ENCODE results near the gene SERAC1.
"Not testable (repeated sequence)": the region's sequence is repeated elsewhere in the genome, so short reads cannot be mapped to it uniquely, and the experiment has no call there.

Gene SERAC1

GRCh38 chr6:158209582-158210333 lies 41.7 kb upstream of the SERAC1 start:
- no CpG with 5 or more reads among the region's 52 CpGs for WGBS, 2 donors (ENCODE audit: extremely low coverage in 2 of 2, insufficient read length in 2 of 2, insufficient replicate concordance in 1 of 2)
- H3K14ac ChIP-seq (ENCODE audit: low read length), result not testable (repeated sequence)

GRCh38 chr6:158208226-158209030 lies 40.4 kb upstream of the SERAC1 start:
- not testable (repeated sequence) for H3K9ac ChIP-seq (ENCODE audit: low read depth, low read length, poor library complexity); H3K27ac ChIP-seq (replicated peaks; ENCODE audit: low read length); H2AFZ ChIP-seq (ENCODE audit: low read length); H3K14ac ChIP-seq (ENCODE audit: low read length); H2BK12ac ChIP-seq (ENCODE audit: low read length); H2BK15ac ChIP-seq (ENCODE audit: low read length); H3K27me3 ChIP-seq (ENCODE audit: control insufficient read depth in 3 of 3, insufficient read depth in 3 of 3, low read depth in 1 of 3, low read length in 3 of 3); DNase-seq (ENCODE audit: low spot score); H3K4ac ChIP-seq (ENCODE audit: low read length); H2AK5ac ChIP-seq (ENCODE audit: low read depth, low read length); H4K8ac ChIP-seq (ENCODE audit: low read depth, low read length); H3K36me3 ChIP-seq (replicated peaks in 1 of 2; ENCODE audit: control insufficient read depth in 2 of 2, insufficient read depth in 2 of 2, low read length in 2 of 2); H3K9me3 ChIP-seq (replicated peaks in 1 of 2; ENCODE audit: control insufficient read depth in 2 of 2, insufficient read depth in 1 of 2, low read depth in 1 of 2, low read length in 2 of 2); H4K91ac ChIP-seq (ENCODE audit: low read depth, low read length, poor library complexity); H3K4me3 ChIP-seq (ENCODE audit: low read length in 2 of 2); H3K4me2 ChIP-seq (ENCODE audit: insufficient read depth, low read length, poor library complexity, severe bottlenecking); H2BK120ac ChIP-seq (ENCODE audit: low read depth, low read length); H3K23ac ChIP-seq (ENCODE audit: low read depth, low read length, poor library complexity); H3K4me1 ChIP-seq (ENCODE audit: control insufficient read depth in 2 of 2, insufficient read depth in 1 of 2, low read depth in 1 of 2, low read length in 2 of 2); H3K18ac ChIP-seq (ENCODE audit: low read length); H2BK5ac ChIP-seq (ENCODE audit: low read length); H3K79me1 ChIP-seq (ENCODE audit: low read depth, low read length)
- no CpG with 5 or more reads among the region's 20 CpGs for WGBS, 2 donors (ENCODE audit: extremely low coverage in 2 of 2, insufficient read length in 2 of 2, insufficient replicate concordance in 1 of 2)

More at GRCh38 chr6:158209582-158210333, 41.7 kb upstream of the SERAC1 start:
- not testable (repeated sequence) for H2BK120ac ChIP-seq (ENCODE audit: low read depth, low read length); H3K9ac ChIP-seq (ENCODE audit: low read depth, low read length, poor library complexity); H4K8ac ChIP-seq (ENCODE audit: low read depth, low read length); H3K27me3 ChIP-seq (ENCODE audit: control insufficient read depth in 3 of 3, insufficient read depth in 3 of 3, low read depth in 1 of 3, low read length in 3 of 3); H3K4me3 ChIP-seq (ENCODE audit: low read length in 2 of 2); H3K23ac ChIP-seq (ENCODE audit: low read depth, low read length, poor library complexity); H2AK5ac ChIP-seq (ENCODE audit: low read depth, low read length); H3K4me2 ChIP-seq (ENCODE audit: insufficient read depth, low read length, poor library complexity, severe bottlenecking); H3K27ac ChIP-seq (replicated peaks; ENCODE audit: low read length); H3K9me3 ChIP-seq (replicated peaks in 1 of 2; ENCODE audit: control insufficient read depth in 2 of 2, insufficient read depth in 1 of 2, low read depth in 1 of 2, low read length in 2 of 2); H3K4ac ChIP-seq (ENCODE audit: low read length); H3K36me3 ChIP-seq (replicated peaks in 1 of 2; ENCODE audit: control insufficient read depth in 2 of 2, insufficient read depth in 2 of 2, low read length in 2 of 2); H3K79me1 ChIP-seq (ENCODE audit: low read depth, low read length); H2BK5ac ChIP-seq (ENCODE audit: low read length); H2AFZ ChIP-seq (ENCODE audit: low read length); DNase-seq (ENCODE audit: low spot score); H2BK15ac ChIP-seq (ENCODE audit: low read length); H3K4me1 ChIP-seq (ENCODE audit: control insufficient read depth in 2 of 2, insufficient read depth in 1 of 2, low read depth in 1 of 2, low read length in 2 of 2); H3K18ac ChIP-seq (ENCODE audit: low read length); H2BK12ac ChIP-seq (ENCODE audit: low read length); H4K91ac ChIP-seq (ENCODE audit: low read depth, low read length, poor library complexity)

GRCh38 chr6:158207422-158207788 lies 39.3 kb upstream of the SERAC1 start:
- H3K27me3 ChIP-seq (ENCODE audit: control insufficient read depth in 3 of 3, insufficient read depth in 3 of 3, low read depth in 1 of 3, low read length in 3 of 3), result no peaks in the 10 kb centered on the region
- H3K79me1 ChIP-seq (ENCODE audit: low read depth, low read length), result no peaks in the 10 kb centered on the region
- H2AFZ ChIP-seq (ENCODE audit: low read length), result peak overlapping the region; percentile 62
- H3K14ac ChIP-seq (ENCODE audit: low read length), result no peak overlapping the region
- H3K4me3 ChIP-seq (ENCODE audit: low read length in 2 of 2), result no peak overlapping the region
- H4K8ac ChIP-seq (ENCODE audit: low read depth, low read length), result no peak overlapping the region
- no peak overlapping the region for H3K4ac ChIP-seq (ENCODE audit: low read length)
- no peak for DNase-seq (ENCODE audit: low spot score)
- no CpG with 5 or more reads among the region's 3 CpGs for WGBS, 2 donors (ENCODE audit: extremely low coverage in 2 of 2, insufficient read length in 2 of 2, insufficient replicate concordance in 1 of 2)
- no peak overlapping the region for H3K9ac ChIP-seq (ENCODE audit: low read depth, low read length, poor library complexity)
- H3K9me3 ChIP-seq (replicated peaks in 1 of 2; ENCODE audit: control insufficient read depth in 2 of 2, insufficient read depth in 1 of 2, low read depth in 1 of 2, low read length in 2 of 2), result no peaks in the 10 kb centered on the region
- H3K23ac ChIP-seq (ENCODE audit: low read depth, low read length, poor library complexity), result no peak overlapping the region
- no peak overlapping the region for H3K27ac ChIP-seq (replicated peaks; ENCODE audit: low read length)
- no peak overlapping the region for H4K91ac ChIP-seq (ENCODE audit: low read depth, low read length, poor library complexity)
- H2BK15ac ChIP-seq (ENCODE audit: low read length), result no peak overlapping the region
- no peak overlapping the region for H2BK5ac ChIP-seq (ENCODE audit: low read length)
- H2BK12ac ChIP-seq (ENCODE audit: low read length), result no peak overlapping the region
- H3K36me3 ChIP-seq (replicated peaks in 1 of 2; ENCODE audit: control insufficient read depth in 2 of 2, insufficient read depth in 2 of 2, low read length in 2 of 2), result no peaks in the 10 kb centered on the region
- H3K4me1 ChIP-seq (ENCODE audit: control insufficient read depth in 2 of 2, insufficient read depth in 1 of 2, low read depth in 1 of 2, low read length in 2 of 2), result peaks cover 3 to 4% of the 10 kb centered on the region in 2 donors
- H3K4me2 ChIP-seq (ENCODE audit: insufficient read depth, low read length, poor library complexity, severe bottlenecking), result no peak overlapping the region
- no peak overlapping the region for H2BK120ac ChIP-seq (ENCODE audit: low read depth, low read length)
- H2AK5ac ChIP-seq (ENCODE audit: low read depth, low read length), result no peak overlapping the region
- no peak overlapping the region for H3K18ac ChIP-seq (ENCODE audit: low read length)

- Histone ChIP-seq H2BK120ac (ENCODE audit: low read depth, low read length) (no peak overlapping the region), H3K27ac (replicated peaks; ENCODE audit: low read length) (no peak overlapping the region), H3K27me3 (ENCODE audit: control insufficient read depth in 3 of 3, insufficient read depth in 3 of 3, low read depth in 1 of 3, low read length in 3 of 3) (no peaks in the 10 kb centered on the region)
These were observed 38.8 kb upstream of the SERAC1 start for GRCh38 chr6:158206740-158207421.

More at GRCh38 chr6:158206740-158207421, 38.8 kb upstream of the SERAC1 start:
- Histone ChIP-seq H2BK12ac (ENCODE audit: low read length) (no peak overlapping the region), H3K23ac (ENCODE audit: low read depth, low read length, poor library complexity) (no peak overlapping the region), H4K8ac (ENCODE audit: low read depth, low read length) (no peak overlapping the region), H3K79me1 (ENCODE audit: low read depth, low read length) (no peaks in the 10 kb centered on the region), H3K4me1 (ENCODE audit: control insufficient read depth in 2 of 2, insufficient read depth in 1 of 2, low read depth in 1 of 2, low read length in 2 of 2) (peaks cover 3 to 4% of the 10 kb centered on the region in 2 donors), H3K14ac (ENCODE audit: low read length) (no peak overlapping the region), H3K18ac (ENCODE audit: low read length) (no peak overlapping the region), H3K4me2 (ENCODE audit: insufficient read depth, low read length, poor library complexity, severe bottlenecking) (no peak overlapping the region), H3K9me3 (replicated peaks in 1 of 2; ENCODE audit: control insufficient read depth in 2 of 2, insufficient read depth in 1 of 2, low read depth in 1 of 2, low read length in 2 of 2) (no peaks in the 10 kb centered on the region), H2AFZ (ENCODE audit: low read length) (peak overlapping the region; percentile 62), H3K36me3 (replicated peaks in 1 of 2; ENCODE audit: control insufficient read depth in 2 of 2, insufficient read depth in 2 of 2, low read length in 2 of 2) (no peaks in the 10 kb centered on the region), H3K4me3 (ENCODE audit: low read length in 2 of 2) (no peak overlapping the region), H3K9ac (ENCODE audit: low read depth, low read length, poor library complexity) (no peak overlapping the region), H2BK15ac (ENCODE audit: low read length) (no peak overlapping the region), H2BK5ac (ENCODE audit: low read length) (no peak overlapping the region), H4K91ac (ENCODE audit: low read depth, low read length, poor library complexity) (no peak overlapping the region), H2AK5ac (ENCODE audit: low read depth, low read length) (no peak overlapping the region), H3K4ac (ENCODE audit: low read length) (no peak overlapping the region)
- no peak for DNase-seq (ENCODE audit: low spot score)
- WGBS, 2 donors (ENCODE audit: extremely low coverage in 2 of 2, insufficient read length in 2 of 2, insufficient replicate concordance in 1 of 2), result no CpG with 5 or more reads among the region's 7 CpGs
